Stimulated activated CD8-positive, alpha-beta memory T cell treated with anti-CD3 and anti-CD28 coated beads, Interleukin-12 subunit alpha, Interleukin-12 subunit beta, amount 100 ng/mL, for 1 hour (primary cell): ENCODE measurements around the gene PSMB5.

Source experiments
- DNase-seq: peaks from one replicate; pipeline ENCODE4 v3.0.0-alpha.2; 2020; ENCODE audit warnings: low read depth

PSMB5 gene

GRCh38 chr14:23034498-23035302, at the start of gene PSMB5:
PSMB5 (minus strand) TSS chr14:23034900; CDS start chr14:23034881, 19 bp downstream.
- peak; percentile 76 for DNase-seq

GRCh38 chr14:23080474-23080873, 45.8 kb upstream of the PSMB5 start:
- no peak for DNase-seq

- no peak for DNase-seq
Observed at GRCh38 chr14:23079716-23080115, 45.0 kb upstream of the PSMB5 start.

GRCh38 chr14:23078692-23079116, 44.0 kb upstream of the PSMB5 start:
- DNase-seq, result no peak

GRCh38 chr14:23077962-23078361, 43.3 kb upstream of the PSMB5 start:
- DNase-seq, result no peak

- no peak for DNase-seq
Observed at GRCh38 chr14:23076785-23077408, 42.2 kb upstream of the PSMB5 start.

GRCh38 chr14:23074906-23075305, 40.2 kb upstream of the PSMB5 start:
- no peak for DNase-seq

- DNase-seq, result no peak
Observed at GRCh38 chr14:23071921-23072539, 37.3 kb upstream of the PSMB5 start.

- peak; percentile 51 for DNase-seq
Observed at GRCh38 chr14:23071244-23071920, 36.7 kb upstream of the PSMB5 start.

GRCh38 chr14:23070262-23071129, 35.8 kb upstream of the PSMB5 start:
- DNase-seq, result no peak

- no peak for DNase-seq
Observed at GRCh38 chr14:23069413-23069806, 34.7 kb upstream of the PSMB5 start.

- DNase-seq, result peak; percentile 49
Observed at GRCh38 chr14:23068789-23069412, 34.2 kb upstream of the PSMB5 start.

GRCh38 chr14:23067847-23068788, 33.4 kb upstream of the PSMB5 start:
- no peak for DNase-seq

GRCh38 chr14:23066855-23067744, 32.4 kb upstream of the PSMB5 start:
- DNase-seq, result no peak

GRCh38 chr14:23066368-23066767, 31.7 kb upstream of the PSMB5 start:
- no peak for DNase-seq

GRCh38 chr14:23063601-23064000, 28.9 kb upstream of the PSMB5 start:
- no peak for DNase-seq

GRCh38 chr14:23062002-23062401, 27.3 kb upstream of the PSMB5 start:
- no peak for DNase-seq

- DNase-seq, result no peak
Observed at GRCh38 chr14:23060536-23061260, 26.0 kb upstream of the PSMB5 start.
